ENCODE measurements around the gene NHP2. TPM values are rescaled to one million over a fixed set of nuclear protein-coding genes. Genes with fewer than 3 reads are reported as not detected.

The NHP2 gene
- total and polyA plus RNA-seq, 2 experiments from 2014 or later = 232 to 270 TPM

GRCh38 chr5:178182158-178182876, 28.6 kb upstream of the NHP2 start:
- Histone ChIP-seq H3K27me3 (no peaks in the 10 kb centered on the region), H3K27ac (no peak overlapping the region), H3K4me1 (ENCODE audit: low read depth) (no peaks in the 10 kb centered on the region), H3K9me3 (ENCODE audit: low read depth) (no peaks in the 10 kb centered on the region), H3K36me3 (no peaks in the 10 kb centered on the region), H3K4me3 (no peak overlapping the region)
- no peak for DNase-seq (ENCODE audit: low read depth in 1 of 2, low spot score in 1 of 2)
- TF ChIP-seq CTCF (IDR thresholded peaks at IDR 0.05; ENCODE audit: low read depth, low read length) = no peak

GRCh38 chr5:178180141-178180863, 26.6 kb upstream of the NHP2 start:
- Histone ChIP-seq H3K27ac (no peak overlapping the region), H3K36me3 (no peaks in the 10 kb centered on the region), H3K4me1 (ENCODE audit: low read depth) (no peaks in the 10 kb centered on the region), H3K4me3 (no peak overlapping the region), H3K27me3 (no peaks in the 10 kb centered on the region), H3K9me3 (ENCODE audit: low read depth) (no peaks in the 10 kb centered on the region)
- no peak for DNase-seq (ENCODE audit: low read depth in 1 of 2, low spot score in 1 of 2)
- no peak for TF ChIP-seq CTCF (IDR thresholded peaks at IDR 0.05; ENCODE audit: low read depth, low read length)

- Histone ChIP-seq H3K4me1 (ENCODE audit: low read depth) (no peaks in the 10 kb centered on the region), H3K27me3 (no peaks in the 10 kb centered on the region), H3K27ac (no peak overlapping the region), H3K36me3 (no peaks in the 10 kb centered on the region), H3K4me3 (no peak overlapping the region), H3K9me3 (ENCODE audit: low read depth) (no peaks in the 10 kb centered on the region)
- no peak for DNase-seq (ENCODE audit: low read depth in 1 of 2, low spot score in 1 of 2)
- TF ChIP-seq CTCF (IDR thresholded peaks at IDR 0.05; ENCODE audit: low read depth, low read length) = no peak
Observed at GRCh38 chr5:178177569-178177968, 23.9 kb upstream of the NHP2 start.

- no peak overlapping the region for H3K27ac ChIP-seq
- no peak for TF ChIP-seq CTCF (IDR thresholded peaks at IDR 0.05; ENCODE audit: low read depth, low read length)
- no peaks in the 10 kb centered on the region for H3K9me3 ChIP-seq (ENCODE audit: low read depth)
- H3K4me3 ChIP-seq = no peak overlapping the region
- H3K4me1 ChIP-seq (ENCODE audit: low read depth) = no peaks in the 10 kb centered on the region
- no peak for DNase-seq (ENCODE audit: low read depth in 1 of 2, low spot score in 1 of 2)
- no peaks in the 10 kb centered on the region for H3K36me3 ChIP-seq
- H3K27me3 ChIP-seq = no peaks in the 10 kb centered on the region
Observed at GRCh38 chr5:178176791-178177190, 23.1 kb upstream of the NHP2 start.

GRCh38 chr5:178174456-178174855, 20.8 kb upstream of the NHP2 start:
- Histone ChIP-seq H3K4me3 (no peak overlapping the region), H3K36me3 (no peaks in the 10 kb centered on the region), H3K27me3 (no peaks in the 10 kb centered on the region), H3K4me1 (ENCODE audit: low read depth) (no peaks in the 10 kb centered on the region), H3K9me3 (ENCODE audit: low read depth) (no peaks in the 10 kb centered on the region), H3K27ac (no peak overlapping the region)
- TF ChIP-seq CTCF (IDR thresholded peaks at IDR 0.05; ENCODE audit: low read depth, low read length) = no peak
- no peak for DNase-seq (ENCODE audit: low read depth in 1 of 2, low spot score in 1 of 2)

Measured in cardiac muscle cell (in vitro differentiated cells and primary cell).